Spleen (tissue), 11 donors: ENCODE results near the gene DNASE1L2. TPM values are rescaled to one million over a fixed set of nuclear protein-coding genes. Genes with fewer than 3 reads are reported as not detected.
A peak's percentile ranks its signal among the peaks of the same experiment; 100 is the strongest.

Experiments used
- DNase-seq: peaks from one replicate; pipeline ENCODE4 v3.0.0-alpha.2; 2020
- H3K27ac ChIP-seq, 8 donors: fragments of 200-600 bp; sonication (generic) in 7 of 8; 1 replicate in 4 of 8; 2 replicates in 4 of 8; pipeline versions ENCODE4 v1.5.0 to v1.8.0; 2016 to 2021; ENCODE audit warnings: inconsistent platforms in 4 of 8, mild to moderate bottlenecking in 4 of 8, moderate library complexity in 1 of 8
- H3K27me3 ChIP-seq, 7 donors: fragments of 200-600 bp; sonication (generic) in 6 of 7; replicated peaks in 1 of 7; 1 replicate in 4 of 7; 2 replicates in 3 of 7; pipeline versions ENCODE4 v1.5.0 to v1.8.0; 2016 to 2021; ENCODE audit warnings: inconsistent platforms in 3 of 7, mild to moderate bottlenecking in 1 of 7
- H3K36me3 ChIP-seq, 6 donors: fragments of 200-600 bp; sonication (generic) in 5 of 6; 1 replicate in 4 of 6; 2 replicates in 2 of 6; pipeline versions ENCODE4 v1.5.0 to v1.8.0; 2016 to 2021; ENCODE audit warnings: inconsistent platforms in 2 of 6
- H3K4me1 ChIP-seq, 6 donors: fragments of 200-600 bp; sonication (generic) in 5 of 6; 1 replicate in 3 of 6; 2 replicates in 3 of 6; pipeline versions ENCODE4 v1.5.0 to v1.8.0; 2016 to 2021; ENCODE audit warnings: inconsistent platforms in 3 of 6
- H3K4me3 ChIP-seq, 8 donors: fragments of 200-600 bp; sonication (generic) in 7 of 8; 1 replicate in 4 of 8; 2 replicates in 4 of 8; pipeline versions ENCODE4 v1.5.0 to v1.8.0; 2016 to 2021; ENCODE audit warnings: inconsistent platforms in 4 of 8, mild to moderate bottlenecking in 4 of 8, moderate library complexity in 2 of 8
- H3K9me3 ChIP-seq, 8 donors: fragments of 200-600 bp; sonication (generic) in 7 of 8; 1 replicate in 4 of 8; 2 replicates in 4 of 8; pipeline versions ENCODE4 v1.5.0 to v1.8.0; 2016 to 2021; ENCODE audit warnings: inconsistent platforms in 4 of 8
- CTCF ChIP-seq, 11 experiments: fragments of 200-600 bp in 7 of 11; fragments of 450-650 bp in 4 of 11; sonication (generic) in 4 of 11; IDR thresholded peaks in 8 of 11; conservative IDR thresholded peaks in 3 of 11; 1 replicate in 7 of 11; 2 replicates in 4 of 11; pipeline versions ENCODE4 v1.4.0 to v1.8.0; 2016 to 2021; ENCODE audit warnings: antibody characterized with exemption in 11 of 11, inconsistent platforms in 4 of 11, mild to moderate bottlenecking in 1 of 11
- POLR2A ChIP-seq, 3 donors: fragments of 450-650 bp; IDR thresholded peaks; one replicate each; pipeline ENCODE4 v1.5.1; 2017; ENCODE audit warnings: antibody characterized with exemption in 3 of 3, mild to moderate bottlenecking in 1 of 3
- POLR2AphosphoS5 ChIP-seq, 3 donors: sonication (generic); formaldehyde crosslinking; IDR thresholded peaks; one replicate each; pipeline ENCODE4 v1.5.1; 2017; ENCODE audit warnings: antibody characterized with exemption in 3 of 3
- WGBS, 5 donors: extraction: QIAGEN DNeasy Blood & Tissue Kit in 3 of 5; methylation state at CpG; one replicate each; pipeline versions ENCODE4 v1.1.5 to v1.1.7; 2013 to 2018; 5-methylcytosine and 5-hydroxymethylcytosine counted together
- intact Hi-C: fragments of 100-400 bp; cut with DNase I; formaldehyde crosslinking; loops from one replicate; pipeline ENCODE4 v1.15.0; 2023; ENCODE audit warnings: low total_unique reads
- polyA plus RNA-seq, 3 donors: library from polyadenylated mRNA; stranded (reverse); fragments of 200-250 nt; gene quantifications; one replicate each; pipeline ENCODE4 v1.2.1, GENCODE V29; 2013
- total RNA-seq, 7 donors: library from RNA; depleted of rRNA in 3 of 7; stranded (reverse); fragments of >200 nt in 3 of 7; fragmentation: NEBNext Ultra II Directional in 4 of 7; extraction: Animal tissue kit (Norgen Biotek cat#: 25700) in 4 of 7; gene quantifications; one replicate each; pipeline versions ENCODE4 v1.1.0 to v1.2.1, GENCODE V29; 2016 to 2021
- donor health status: healthy with polysubstance abuse.
- donor health status: DM: no; HTN: no; CAD: no; lungs with moderate emphysema.
- donor health status: DM: no; HTN: no; CAD: no.
- donor health status: Bipolar disorder and iron deficiency.
- donor health status: healthy.
- donor health status: DM: no; HTN: no; CAD: no.
- donor health status: DM: yes; HTN: yes; CAD: no.

Gene DNASE1L2
- total and polyA plus RNA-seq, 10 donors = 0.59 to 2.2 (median 1.2) TPM

GRCh38 chr16:2223942-2224486, 12.2 kb upstream of the DNASE1L2 start:
- H3K36me3 ChIP-seq = peaks cover 2 to 32% (median 14%) of the 10 kb centered on the region in 6 donors
- DNase-seq = no peak
- H3K9me3 ChIP-seq = no peaks in the 10 kb centered on the region
- intact Hi-C loops = no loop called here
- peak overlapping the region; percentile 68 to 99 (median 92) for H3K4me3 ChIP-seq
- H3K27me3 ChIP-seq = no peaks in the 10 kb centered on the region
- H3K27ac ChIP-seq = peak overlapping the region; percentile 78 to 96 (median 91)
- H3K4me1 ChIP-seq = peaks cover 13 to 51% (median 39%) of the 10 kb centered on the region in 6 donors
- TF ChIP-seq POLR2A (IDR thresholded peaks at IDR 0.05) = no peak
- TF ChIP-seq POLR2AphosphoS5 (IDR thresholded peaks at IDR 0.05) = no peak
- peak in 2 of 11 experiments; percentile 10 to 22 for TF ChIP-seq CTCF (IDR thresholded peaks at IDR 0.05 in 8 of 11, conservative IDR thresholded peaks at IDR 0.05 in 3 of 11)
- WGBS, 5 donors = 5 to 9% (median 7%) methylated on average over 16 to 22 of the region's 22 CpGs

GRCh38 chr16:2226245-2226793, 9.9 kb upstream of the DNASE1L2 start:
- peaks cover 13 to 74% (median 58%) of the 10 kb centered on the region in 6 donors for H3K4me1 ChIP-seq
- no peak for DNase-seq
- no peak overlapping the region for H3K4me3 ChIP-seq
- TF ChIP-seq POLR2A (IDR thresholded peaks at IDR 0.05) (no peak), CTCF (IDR thresholded peaks at IDR 0.05 in 8 of 11, conservative IDR thresholded peaks at IDR 0.05 in 3 of 11) (no peak), POLR2AphosphoS5 (IDR thresholded peaks at IDR 0.05) (no peak)
- no peaks in the 10 kb centered on the region for H3K9me3 ChIP-seq
- no peaks in the 10 kb centered on the region for H3K27me3 ChIP-seq
- H3K27ac ChIP-seq = peak overlapping the region in 3 of 8 donors; percentile 22 to 48 (median 46)
- intact Hi-C loops = no loop called here
- H3K36me3 ChIP-seq = peaks cover 6 to 55% (median 36%) of the 10 kb centered on the region in 6 donors
- 63 to 82% (median 76%) methylated on average over 9 of the region's 9 CpGs for WGBS, 5 donors

- intact Hi-C loops = no loop called here
- WGBS, 5 donors = 94 to 95% (median 94%) methylated on average over 6 of the region's 6 CpGs
- Histone ChIP-seq H3K9me3 (no peaks in the 10 kb centered on the region), H3K36me3 (peaks cover 6 to 61% (median 41%) of the 10 kb centered on the region in 6 donors), H3K27me3 (no peaks in the 10 kb centered on the region), H3K27ac (peak overlapping the region in 1 of 8 donors; percentile 46), H3K4me3 (no peak overlapping the region), H3K4me1 (peaks cover 13 to 80% (median 59%) of the 10 kb centered on the region in 6 donors)
- TF ChIP-seq POLR2AphosphoS5 (IDR thresholded peaks at IDR 0.05) (no peak), POLR2A (IDR thresholded peaks at IDR 0.05) (no peak), CTCF (IDR thresholded peaks at IDR 0.05 in 8 of 11, conservative IDR thresholded peaks at IDR 0.05 in 3 of 11) (no peak)
- DNase-seq = no peak
These were observed 9.3 kb upstream of the DNASE1L2 start for GRCh38 chr16:2226918-2227317.

GRCh38 chr16:2228161-2228824, 8.0 kb upstream of the DNASE1L2 start:
- Histone ChIP-seq H3K27ac (no peak overlapping the region), H3K4me3 (no peak overlapping the region), H3K27me3 (peaks cover 0 to 4% (median 0%) of the 10 kb centered on the region in 7 donors), H3K36me3 (peaks cover 11 to 75% (median 55%) of the 10 kb centered on the region in 6 donors), H3K9me3 (no peaks in the 10 kb centered on the region), H3K4me1 (peaks cover 13 to 73% (median 54%) of the 10 kb centered on the region in 6 donors)
- no peak for DNase-seq
- TF ChIP-seq POLR2AphosphoS5 (IDR thresholded peaks at IDR 0.05) (no peak), POLR2A (IDR thresholded peaks at IDR 0.05) (no peak), CTCF (IDR thresholded peaks at IDR 0.05 in 8 of 11, conservative IDR thresholded peaks at IDR 0.05 in 3 of 11) (no peak)
- 88 to 99% (median 94%) methylated on average over 5 to 25 of the region's 25 CpGs for WGBS, 5 donors
- intact Hi-C loops = no loop called here
